ENCODE data around the gene HRCT1.
"Not testable (repeated sequence)": the region's sequence is repeated elsewhere in the genome, so short reads cannot be mapped to it uniquely, and the experiment has no call there.

HRCT1 gene

DNA sequence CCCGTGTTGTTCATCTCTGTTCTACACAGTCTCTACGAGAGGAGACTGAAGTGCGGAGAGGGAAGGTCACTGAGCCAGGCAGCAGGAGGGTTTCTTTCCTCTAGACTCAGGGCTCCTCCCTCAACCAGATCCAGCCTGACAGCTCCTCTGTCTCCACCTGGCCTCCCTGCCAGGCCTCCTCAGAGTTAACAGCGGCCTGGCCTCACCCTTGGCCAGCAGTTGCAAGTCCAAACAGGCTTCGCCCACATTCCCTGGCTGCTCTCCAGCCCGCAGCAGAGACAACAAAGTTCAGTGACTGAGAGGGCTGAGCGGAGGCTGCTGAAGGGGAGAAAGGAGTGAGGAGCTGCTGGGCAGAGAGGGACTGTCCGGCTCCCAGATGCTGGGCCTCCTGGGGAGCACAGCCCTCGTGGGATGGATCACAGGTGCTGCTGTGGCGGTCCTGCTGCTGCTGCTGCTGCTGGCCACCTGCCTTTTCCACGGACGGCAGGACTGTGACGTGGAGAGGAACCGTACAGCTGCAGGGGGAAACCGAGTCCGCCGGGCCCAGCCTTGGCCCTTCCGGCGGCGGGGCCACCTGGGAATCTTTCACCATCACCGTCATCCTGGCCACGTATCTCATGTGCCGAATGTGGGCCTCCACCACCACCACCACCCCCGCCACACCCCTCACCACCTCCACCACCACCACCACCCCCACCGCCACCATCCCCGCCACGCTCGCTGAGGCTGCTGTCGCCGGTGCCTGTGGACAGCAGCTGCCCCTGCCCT is at the start of gene HRCT1:
Gene HRCT1, plus strand, starts transcription at position 291 of the 768 bp plus-strand sequence. Its CDS starts 86 bp downstream, at position 377.
- no peak for DNase-seq (ENCODE audit: low read depth in 2 of 2)

DNA sequence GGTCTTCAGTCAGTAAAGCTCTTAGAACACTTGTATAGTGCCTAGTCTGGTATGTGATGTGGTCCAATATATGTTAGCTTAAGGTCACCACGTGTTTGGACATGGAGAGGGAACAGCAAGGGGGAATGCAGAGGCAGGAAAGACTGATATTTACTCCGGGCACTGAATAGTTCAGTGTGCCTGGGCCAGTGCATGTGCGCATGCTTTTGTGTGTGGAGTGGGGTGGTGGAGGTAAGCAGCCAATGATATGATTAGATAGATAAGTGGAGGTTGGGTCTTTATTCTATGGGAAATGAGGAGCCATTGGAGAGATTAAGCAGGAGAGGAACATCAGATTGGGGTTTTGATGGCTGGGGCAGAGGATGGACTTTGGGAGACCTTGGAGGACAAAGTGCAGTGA is 49.8 kb upstream of the HRCT1 start:
- no peak for DNase-seq (ENCODE audit: low read depth in 2 of 2)

DNA sequence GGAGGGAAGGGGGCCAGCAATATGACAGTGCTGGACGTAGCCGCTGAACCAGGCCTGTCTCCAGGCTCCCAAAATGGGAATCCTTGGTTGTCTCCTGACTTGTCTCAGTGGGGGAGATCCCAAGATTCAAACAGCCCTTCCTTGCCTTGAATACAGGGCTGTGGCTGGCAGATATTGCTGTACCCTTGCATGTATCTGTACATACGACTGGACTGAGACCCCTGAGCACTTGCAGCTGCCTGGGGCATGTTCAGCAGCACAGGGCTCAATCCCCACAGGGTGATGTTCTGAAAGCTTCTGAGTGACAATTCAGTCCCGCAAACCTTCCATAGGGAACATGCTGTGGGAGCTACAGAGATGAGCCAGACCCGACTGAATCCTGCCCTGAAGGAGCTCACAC is 49.1 kb upstream of the HRCT1 start:
- no peak for DNase-seq (ENCODE audit: low read depth in 2 of 2)

DNA sequence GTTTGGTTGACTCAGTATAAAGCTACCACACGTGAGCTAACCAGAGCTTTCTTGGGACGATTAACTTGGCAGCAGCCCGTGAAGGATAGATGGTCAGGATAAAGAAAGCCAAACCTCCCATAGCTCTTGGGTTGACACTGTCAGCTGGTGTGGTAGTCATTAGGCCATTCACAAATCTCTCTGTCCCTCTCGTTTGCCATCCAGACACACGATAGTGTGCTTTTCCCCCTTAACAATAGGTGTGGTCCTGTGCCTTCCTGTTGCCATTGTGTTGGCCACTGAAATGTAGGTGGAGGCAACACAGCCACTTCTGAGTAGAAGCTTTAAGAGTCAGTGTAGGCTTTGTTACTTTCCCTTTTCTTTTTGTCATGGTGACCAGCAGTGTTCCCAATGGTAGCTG is 47.5 kb upstream of the HRCT1 start:
- no peak for DNase-seq (ENCODE audit: low read depth in 2 of 2)

DNA sequence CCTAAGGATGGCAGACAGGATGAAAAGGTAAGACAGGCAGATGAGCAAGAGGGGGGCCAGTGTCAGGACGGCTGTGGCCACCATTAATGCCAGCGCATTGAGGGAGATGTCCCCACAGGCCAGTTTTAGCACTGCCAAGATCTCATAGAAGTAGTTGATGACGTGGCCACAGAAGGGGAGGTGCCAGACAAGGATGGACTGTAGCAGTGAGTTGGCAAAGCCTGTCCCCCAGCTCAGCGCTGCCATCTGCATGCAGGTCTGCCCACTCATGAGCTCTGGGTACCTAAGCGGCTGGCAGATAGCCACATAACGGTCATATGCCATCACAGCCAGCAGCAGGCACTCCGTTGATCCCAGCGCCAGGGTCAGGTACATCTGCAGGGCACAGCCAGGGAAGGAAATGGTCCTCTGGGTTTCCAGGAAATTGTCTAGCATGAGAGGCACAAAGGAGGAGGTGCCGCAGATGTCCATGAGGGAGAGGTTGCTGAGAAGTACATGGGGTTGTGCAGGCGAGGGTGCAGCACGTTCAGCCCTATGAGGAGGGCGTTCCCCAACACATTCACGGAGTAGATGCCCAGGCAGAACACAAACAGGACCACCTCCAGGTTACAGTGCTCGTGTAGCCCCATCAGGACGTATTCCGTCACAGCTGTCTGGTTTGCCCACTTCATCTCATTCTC is 46.6 kb upstream of the HRCT1 start:
- no peak for DNase-seq (ENCODE audit: low read depth in 2 of 2)

DNA sequence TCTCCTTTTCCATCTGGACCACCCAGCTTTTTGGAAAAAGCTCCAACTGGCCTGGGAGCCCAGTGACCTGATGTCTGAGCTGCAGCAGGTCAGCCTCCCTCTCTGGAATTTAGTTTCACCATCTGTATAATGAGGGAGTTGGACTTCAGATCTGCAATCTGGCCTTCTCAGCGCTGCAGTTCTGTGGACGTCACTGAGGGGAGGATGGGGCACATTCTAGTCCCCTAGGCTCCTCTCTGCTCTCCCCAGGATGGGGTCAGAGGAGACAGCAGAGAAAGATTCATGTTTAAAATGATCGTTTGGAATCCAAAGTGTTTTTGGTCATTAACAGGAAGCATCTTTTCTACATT is 46.0 kb upstream of the HRCT1 start:
- DNase-seq (ENCODE audit: low read depth in 2 of 2), result no peak

DNA sequence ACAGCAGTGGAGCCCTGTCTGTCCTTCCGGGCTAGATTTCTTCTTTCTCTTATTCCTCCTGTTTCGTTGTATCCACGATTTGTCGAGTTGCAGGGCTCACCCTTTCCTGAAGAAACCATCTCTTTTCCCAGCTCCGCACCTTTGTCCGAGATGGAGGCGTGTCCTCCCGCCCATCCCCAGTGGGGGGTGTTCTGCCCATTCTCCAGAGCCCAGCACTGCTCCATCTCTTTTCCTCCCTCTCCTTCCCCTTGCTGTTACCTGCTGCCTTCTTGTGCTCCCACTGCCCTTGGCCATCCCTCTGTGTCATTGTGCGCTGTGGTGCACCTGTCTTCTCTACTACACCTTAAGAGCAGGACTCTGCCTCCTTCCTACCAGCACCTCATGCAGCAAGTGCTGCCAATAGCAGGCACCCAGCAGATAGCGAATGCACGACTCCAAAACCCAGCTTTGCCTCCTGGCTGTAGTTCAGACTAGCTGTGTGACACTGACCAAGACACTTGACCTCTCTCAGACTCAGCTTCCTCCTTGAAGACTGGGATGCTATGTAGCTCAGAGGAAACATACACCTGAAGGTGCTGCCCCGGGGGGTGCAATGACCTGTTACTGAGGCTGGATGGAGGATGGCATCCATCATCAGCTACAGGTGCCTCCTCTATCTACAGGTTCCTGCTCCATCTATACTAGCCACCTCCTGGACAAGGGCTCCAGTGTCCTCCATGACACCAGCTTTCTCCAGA is 44.7 kb upstream of the HRCT1 start:
- DNase-seq (ENCODE audit: low read depth in 2 of 2), result no peak

DNA sequence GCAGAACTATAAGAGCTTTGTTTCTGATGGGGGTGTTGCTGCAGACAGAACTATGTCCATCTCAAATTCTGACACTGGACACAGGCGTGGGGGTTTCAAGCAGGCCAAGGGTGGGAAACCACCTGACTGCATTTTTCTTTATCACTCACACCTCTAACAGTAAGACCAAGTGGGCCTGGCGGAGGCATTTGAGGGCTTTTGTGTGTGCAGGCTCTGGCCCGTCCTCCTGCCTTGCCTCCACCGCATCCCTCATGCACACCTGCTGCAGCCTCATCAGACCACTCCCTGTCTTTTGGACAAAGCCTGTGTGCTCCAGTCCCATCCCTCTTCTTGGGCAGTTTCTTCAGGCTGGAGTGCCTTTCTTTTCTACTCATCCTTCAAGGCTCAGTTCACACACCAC is 43.7 kb upstream of the HRCT1 start:
- no peak for DNase-seq (ENCODE audit: low read depth in 2 of 2)

DNA sequence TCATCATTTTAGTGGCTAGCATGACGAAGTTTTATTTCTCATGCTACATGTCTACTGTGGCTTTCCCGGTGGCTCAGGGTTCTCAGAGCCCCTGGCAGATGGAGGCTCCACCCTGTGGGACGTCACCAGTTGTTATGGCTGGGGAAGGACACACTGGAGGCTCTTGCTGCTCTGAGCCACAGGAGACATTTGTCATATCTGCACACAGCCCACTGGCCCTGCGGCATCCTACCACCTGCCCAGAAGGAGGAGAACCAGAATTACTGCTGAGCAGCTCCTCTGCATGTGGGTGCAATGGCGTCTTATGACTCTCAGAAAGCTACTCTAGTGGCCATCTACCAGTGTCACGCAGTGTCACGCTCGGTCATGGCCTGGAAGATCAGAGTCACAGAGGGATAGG is 42.4 kb upstream of the HRCT1 start:
- no peak for DNase-seq (ENCODE audit: low read depth in 2 of 2)

DNA sequence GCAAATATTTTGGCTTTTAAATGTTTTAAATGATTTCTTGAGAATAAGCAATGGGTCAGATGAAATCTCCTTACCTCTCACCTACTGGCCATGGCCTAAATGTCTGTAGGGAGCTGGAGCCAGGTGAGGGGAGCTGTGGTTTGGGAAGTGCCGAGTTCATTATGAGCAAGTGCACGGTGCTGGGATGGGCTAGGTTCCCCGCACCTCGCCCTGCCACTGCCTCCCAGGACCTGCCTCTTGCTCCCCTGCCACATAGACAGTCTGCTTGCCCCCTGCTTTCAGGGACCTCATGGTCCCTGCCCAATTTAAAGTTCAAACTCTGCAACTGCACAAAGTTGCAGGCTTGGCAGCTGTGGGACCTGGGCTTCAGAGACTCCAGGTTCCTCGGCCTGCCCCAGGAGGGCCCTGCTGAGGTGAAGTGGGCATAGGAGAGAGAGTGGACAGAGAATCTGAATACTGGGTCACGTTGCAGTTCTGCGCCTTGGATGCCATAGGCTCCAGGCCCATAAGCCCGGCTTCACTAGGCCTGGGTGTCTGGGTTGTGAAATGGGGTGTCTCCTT is 41.2 kb upstream of the HRCT1 start:
- DNase-seq (ENCODE audit: low read depth in 2 of 2), result no peak

DNA sequence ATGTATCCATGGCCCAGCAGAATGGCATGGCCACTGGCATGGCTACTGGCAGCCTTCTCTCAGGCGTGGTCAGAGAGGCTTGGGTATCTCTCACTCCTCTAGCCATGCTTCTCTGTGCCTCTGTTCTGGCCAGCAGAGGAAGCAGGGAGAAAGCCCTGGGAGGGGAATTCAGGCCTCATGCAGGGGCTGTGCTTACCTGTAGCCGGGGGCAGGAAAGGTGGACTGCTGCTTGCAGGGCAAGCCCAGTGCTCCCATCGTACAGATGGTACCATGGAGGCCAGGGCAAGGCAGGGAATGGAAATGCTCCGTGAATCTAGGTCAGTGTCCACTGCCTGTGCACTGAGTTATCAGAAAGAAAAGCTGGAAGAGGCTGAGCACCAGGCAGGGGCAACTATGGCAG is 38.5 kb upstream of the HRCT1 start:
- no peak for DNase-seq (ENCODE audit: low read depth in 2 of 2)

DNA sequence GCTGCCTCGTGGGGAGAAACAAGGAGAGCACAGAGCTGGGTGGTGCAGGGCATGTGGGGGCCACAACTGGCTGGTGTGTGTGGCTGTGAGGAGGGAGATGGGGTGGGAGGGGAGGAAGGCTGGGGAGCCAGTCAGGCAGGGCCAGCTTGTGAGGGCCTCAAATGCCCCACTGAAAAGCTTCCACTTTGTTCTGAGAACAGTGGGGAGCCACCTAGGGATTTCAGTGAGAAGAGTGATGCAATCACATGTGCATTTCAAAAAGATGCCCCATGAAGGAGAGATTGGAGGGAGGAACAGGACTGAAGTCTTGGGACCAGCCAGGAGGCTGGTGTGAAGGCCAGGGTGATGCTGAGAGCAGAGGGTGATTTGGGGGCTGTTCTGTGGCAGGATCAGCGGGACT is 37.1 kb upstream of the HRCT1 start:
- no peak for DNase-seq (ENCODE audit: low read depth in 2 of 2)

DNA sequence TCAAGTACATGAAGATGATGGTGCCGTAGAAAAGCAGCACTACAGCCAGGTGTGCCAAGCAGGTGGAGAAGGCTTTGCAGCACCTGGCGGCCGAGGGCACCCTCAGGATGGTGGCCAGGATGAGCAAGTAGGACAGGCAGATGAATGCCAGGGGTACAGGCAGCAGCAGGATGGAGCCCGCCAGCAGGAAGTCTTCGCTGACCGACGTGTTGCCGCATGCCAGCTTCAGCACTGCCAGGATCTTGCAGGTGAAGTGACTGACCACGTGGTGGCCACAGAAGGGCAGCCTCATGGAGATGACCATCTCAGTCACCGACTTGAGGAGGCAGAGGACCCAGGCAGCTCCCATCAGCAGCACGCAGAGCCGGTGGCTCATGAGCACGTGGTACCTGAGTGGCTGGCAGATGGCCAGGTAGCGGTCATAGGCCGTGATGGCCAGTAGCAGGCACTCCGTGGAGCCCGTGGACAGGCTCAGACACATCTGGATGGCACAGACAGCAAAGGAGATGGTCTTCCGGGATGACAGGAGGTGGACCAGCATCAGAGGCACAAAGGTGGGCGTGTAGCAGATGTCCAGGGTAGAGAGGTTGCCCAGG is 36.3 kb upstream of the HRCT1 start:
- DNase-seq (ENCODE audit: low read depth in 2 of 2), result no peak

DNA sequence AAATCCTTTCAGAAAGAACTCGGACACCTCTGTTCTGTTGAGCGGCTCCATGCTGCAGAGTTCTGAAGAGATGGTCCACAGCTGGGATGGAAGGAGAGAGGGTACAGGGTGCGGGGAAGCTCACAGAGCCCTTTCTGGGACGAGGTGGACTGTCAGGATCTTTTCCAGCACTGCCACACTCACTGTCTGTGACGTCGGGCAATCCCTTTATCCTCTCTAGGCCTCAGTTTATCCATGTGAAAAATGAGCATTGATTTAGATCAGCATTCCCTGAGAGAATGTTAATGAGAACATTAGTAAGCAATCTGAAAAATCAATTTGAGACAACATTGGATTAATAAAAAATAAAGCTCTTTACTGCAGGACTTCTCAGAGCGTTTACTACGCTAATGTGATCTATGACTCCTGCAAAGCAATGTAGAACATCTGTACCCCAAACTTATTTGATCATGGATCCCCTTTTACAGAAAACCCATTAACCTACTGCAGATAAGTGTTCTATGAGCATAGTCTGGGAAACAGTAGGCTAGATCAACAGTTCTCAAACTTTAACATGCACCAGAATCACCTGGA is 35.6 kb upstream of the HRCT1 start, which contains the start of gene OR13J1:
Gene OR13J1, minus strand, starts transcription at position 51 of the 573 bp plus-strand sequence. Its CDS starts 0 bp downstream, at position 51.
- no peak for DNase-seq (ENCODE audit: low read depth in 2 of 2)

DNA sequence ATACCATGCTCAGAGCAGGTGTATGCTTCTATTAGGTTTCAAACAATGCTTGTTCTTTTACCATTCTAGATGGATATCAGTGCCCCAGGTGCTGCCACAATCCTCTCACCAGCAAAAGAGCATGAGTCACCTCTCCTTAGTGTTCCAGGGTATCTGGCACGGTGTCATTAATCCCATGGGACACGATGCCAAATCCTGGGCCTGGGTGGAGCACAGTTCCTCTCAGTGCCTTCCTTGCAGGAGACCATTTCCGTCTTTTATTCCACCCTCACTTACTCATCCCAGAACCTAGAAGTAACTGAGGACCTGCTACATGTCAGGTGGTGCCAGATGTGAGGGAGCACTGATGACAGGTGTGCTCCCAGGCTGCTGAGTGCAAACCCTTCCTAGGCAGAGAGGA is 34.5 kb upstream of the HRCT1 start:
- DNase-seq (ENCODE audit: low read depth in 2 of 2), result no peak

DNA sequence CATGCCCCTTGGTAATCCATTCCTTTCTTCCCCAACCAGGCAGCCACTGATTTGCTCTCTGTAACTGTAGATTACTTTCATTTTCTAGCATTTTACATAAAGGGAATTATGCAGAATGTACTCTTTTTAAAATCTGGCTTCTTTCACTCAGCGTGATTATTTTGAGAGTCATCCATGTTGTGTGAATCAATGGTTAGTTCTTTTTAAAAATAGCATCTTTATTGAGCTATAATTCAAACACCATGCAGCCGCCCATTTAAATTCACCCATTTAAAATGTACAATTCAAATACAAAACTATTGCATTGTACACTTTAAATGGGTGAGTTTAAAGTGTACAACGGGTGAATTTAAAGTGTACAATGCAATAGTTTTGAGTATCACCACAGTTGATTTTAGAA is 33.5 kb upstream of the HRCT1 start:
- DNase-seq (ENCODE audit: low read depth in 2 of 2), result no peak

DNA sequence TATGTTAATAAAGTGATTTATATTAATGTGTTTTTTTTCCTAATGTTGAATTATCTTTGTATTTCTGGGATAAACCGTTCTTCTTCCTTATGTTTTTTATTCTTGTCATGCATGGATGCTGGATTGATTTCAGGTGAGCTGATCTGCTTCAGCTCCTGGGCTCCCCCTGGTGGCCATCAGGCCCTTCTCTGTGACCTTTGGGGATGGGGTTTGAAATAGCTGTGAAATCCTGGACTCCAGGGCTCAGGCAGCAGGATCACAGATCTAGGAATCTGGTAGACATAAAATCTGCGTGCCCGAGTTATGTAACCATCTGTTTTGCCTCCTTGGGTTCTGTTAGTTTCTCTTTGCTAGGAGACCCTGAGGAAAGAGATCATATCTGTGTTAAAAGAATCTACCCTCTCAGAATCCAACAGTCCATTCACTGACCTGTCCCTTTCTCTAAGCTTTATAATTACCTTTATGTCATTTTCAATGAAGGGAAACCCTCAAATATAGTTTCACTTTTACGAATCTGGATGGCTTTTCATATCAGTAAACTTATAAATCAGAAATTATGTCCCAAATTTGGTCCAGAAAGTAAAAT is 23.6 kb upstream of the HRCT1 start:
- DNase-seq (ENCODE audit: low read depth in 2 of 2), result peak; percentile 70 to 81

DNA sequence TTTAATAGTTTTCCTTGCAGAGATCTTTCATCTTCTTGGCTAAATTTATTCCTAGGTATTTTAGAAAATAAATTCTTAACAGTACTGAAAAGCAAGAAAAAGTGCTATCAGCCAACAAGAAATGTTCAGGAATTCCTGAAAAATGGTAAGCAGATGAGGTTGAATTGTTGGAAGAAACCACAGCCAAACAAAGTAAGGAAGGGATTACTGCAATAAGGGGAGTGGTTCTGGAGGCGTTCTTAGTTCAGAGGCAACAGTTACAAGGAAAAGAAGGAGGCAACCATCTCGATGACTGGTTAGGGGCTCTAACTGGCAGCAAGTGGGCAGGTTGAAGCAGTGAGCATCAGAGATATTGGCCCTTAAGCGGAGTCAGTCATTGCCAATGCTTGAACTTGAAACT is 23.0 kb upstream of the HRCT1 start:
- no peak for DNase-seq (ENCODE audit: low read depth in 2 of 2)

DNA sequence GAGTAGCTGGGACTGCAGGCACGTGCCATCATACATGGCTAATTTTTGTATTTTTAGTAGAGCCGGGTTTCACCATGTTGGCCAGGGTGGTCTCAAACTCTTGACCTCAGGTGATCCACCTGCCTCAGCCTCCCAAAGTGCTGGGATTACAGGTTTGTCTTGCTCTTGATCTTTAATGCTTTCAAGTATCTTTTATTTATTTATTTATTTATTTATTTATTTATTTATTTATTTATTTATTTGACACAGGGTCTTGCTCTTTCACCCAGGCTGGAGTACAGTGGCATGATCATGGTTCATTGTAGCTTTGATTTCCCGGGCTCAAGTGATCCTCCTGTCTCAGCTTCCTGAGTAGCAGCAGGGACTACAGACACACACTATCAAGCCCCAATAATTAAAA is 21.1 kb upstream of the HRCT1 start:
- DNase-seq (ENCODE audit: low read depth in 2 of 2), result not testable (repeated sequence)

DNA sequence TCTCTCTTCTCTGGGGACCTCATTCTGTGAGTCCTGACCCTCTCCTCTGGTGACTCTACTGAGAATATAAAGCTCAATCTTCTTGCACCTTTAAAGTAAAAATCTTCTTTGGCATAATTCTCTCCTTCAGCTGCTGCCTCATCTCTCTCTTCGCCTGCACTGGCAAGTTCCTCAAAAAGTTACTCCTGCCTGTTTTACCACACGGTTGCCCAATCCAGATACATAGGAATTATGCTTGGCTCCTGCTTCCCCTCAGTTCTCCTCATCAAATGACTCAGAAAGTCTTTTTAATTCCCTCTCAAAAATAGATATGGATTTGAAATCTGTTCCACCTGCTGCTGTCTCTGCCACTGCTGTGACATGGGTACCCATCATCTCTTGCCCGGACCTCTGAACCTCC is 14.4 kb upstream of the HRCT1 start:
- DNase-seq (ENCODE audit: low read depth in 2 of 2), result no peak

DNA sequence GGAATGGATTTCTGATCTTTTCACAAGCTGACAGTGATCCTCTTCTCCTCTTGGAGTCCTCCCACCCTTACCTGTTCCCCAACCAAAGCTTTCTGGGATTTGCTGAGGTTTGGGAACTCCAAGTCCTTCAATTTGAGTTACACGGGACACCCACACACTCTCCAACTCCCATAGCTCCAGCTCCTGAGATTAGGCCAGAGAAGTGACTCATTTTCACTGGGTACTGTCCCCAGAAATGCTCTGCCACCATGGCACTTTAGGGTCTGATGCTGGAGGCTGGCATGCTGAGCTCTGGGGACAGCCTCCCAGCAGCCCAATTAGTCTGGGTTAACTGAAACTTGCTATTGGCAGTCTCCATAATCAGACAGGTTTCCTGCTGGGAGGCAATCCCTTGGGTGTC is 14.0 kb upstream of the HRCT1 start:
- DNase-seq (ENCODE audit: low read depth in 2 of 2), result no peak
